Measurements from ENCODE around the gene RARS1.

RARS1 gene

DNA sequence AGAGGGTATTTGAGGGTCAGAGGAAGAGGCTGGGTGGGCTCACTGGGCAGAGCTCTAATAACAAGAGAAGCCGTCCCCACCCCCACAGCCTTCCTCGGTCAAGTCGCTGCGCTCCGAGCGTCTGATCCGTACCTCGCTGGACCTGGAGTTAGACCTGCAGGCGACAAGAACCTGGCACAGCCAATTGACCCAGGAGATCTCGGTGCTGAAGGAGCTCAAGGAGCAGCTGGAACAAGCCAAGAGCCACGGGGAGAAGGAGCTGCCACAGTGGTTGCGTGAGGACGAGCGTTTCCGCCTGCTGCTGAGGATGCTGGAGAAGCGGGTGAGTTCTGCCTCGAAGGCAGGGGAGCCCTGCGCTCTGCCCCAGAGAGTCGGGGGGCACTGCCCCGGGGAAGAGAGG lies 21.6 kb upstream of the RARS1 start:
- TF ChIP-seq, protein P1, sequence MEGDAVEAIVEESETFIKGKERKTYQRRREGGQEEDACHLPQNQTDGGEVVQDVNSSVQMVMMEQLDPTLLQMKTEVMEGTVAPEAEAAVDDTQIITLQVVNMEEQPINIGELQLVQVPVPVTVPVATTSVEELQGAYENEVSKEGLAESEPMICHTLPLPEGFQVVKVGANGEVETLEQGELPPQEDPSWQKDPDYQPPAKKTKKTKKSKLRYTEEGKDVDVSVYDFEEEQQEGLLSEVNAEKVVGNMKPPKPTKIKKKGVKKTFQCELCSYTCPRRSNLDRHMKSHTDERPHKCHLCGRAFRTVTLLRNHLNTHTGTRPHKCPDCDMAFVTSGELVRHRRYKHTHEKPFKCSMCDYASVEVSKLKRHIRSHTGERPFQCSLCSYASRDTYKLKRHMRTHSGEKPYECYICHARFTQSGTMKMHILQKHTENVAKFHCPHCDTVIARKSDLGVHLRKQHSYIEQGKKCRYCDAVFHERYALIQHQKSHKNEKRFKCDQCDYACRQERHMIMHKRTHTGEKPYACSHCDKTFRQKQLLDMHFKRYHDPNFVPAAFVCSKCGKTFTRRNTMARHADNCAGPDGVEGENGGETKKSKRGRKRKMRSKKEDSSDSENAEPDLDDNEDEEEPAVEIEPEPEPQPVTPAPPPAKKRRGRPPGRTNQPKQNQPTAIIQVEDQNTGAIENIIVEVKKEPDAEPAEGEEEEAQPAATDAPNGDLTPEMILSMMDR (IDR thresholded peaks at IDR 0.05; ENCODE audit: low read depth, low read length), result no peak

DNA sequence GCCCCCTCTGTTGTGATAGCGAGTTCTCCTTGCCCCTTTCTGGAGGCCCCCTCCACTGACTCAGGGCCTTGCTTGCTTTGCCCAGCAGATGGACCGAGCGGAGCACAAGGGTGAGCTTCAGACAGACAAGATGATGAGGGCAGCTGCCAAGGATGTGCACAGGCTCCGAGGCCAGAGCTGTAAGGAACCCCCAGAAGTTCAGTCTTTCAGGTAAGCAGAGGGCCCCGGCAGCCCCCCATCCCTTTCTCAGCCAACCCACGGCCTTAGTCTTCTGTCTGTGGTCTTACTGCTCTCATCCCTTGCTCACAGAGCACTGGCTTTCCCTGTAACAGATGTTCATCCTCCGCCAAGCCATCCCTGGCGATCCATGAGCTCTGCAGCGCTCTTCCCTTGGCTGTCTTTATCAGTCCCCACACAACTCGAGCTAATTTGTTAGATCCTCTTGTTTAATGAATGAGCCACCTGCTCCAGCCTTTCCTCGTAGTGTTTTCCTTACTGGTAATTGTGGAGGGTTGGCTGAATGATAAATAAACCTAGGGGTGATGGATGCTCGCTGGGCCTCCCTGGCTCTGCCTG lies 18.4 kb upstream of the RARS1 start:
- H3K4me3 ChIP-seq (ENCODE audit: low read depth, low read length), result no peak overlapping the region
- TF ChIP-seq, protein P1 (IDR thresholded peaks at IDR 0.05; ENCODE audit: low read depth, low read length), result no peak

More for the DNA sequence above, 21.6 kb upstream of the RARS1 start:
- no peak overlapping the region for H3K4me3 ChIP-seq (ENCODE audit: low read depth, low read length)

DNA sequence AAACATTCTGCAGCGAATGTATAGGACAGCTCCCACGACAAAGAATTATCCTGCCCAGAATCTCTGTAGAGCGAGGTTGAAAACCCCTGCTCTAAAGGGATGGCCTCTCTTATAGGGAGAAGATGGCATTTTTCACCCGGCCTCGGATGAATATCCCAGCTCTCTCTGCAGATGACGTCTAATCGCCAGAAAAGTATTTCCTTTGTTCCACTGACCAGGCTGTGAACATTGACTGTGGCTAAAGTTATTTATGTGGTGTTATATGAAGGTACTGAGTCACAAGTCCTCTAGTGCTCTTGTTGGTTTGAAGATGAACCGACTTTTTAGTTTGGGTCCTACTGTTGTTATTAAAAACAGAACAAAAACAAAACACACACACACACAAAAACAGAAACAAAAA lies 17.4 kb upstream of the RARS1 start:
- H3K4me3 ChIP-seq (ENCODE audit: low read depth, low read length), result no peak overlapping the region
- TF ChIP-seq, protein P1 (IDR thresholded peaks at IDR 0.05; ENCODE audit: low read depth, low read length), result no peak

- H3K4me3 ChIP-seq (ENCODE audit: low read depth, low read length), result no peak overlapping the region
- TF ChIP-seq, protein P1 (IDR thresholded peaks at IDR 0.05; ENCODE audit: low read depth, low read length), result no peak
These were observed 16.5 kb upstream of the RARS1 start for GRCh38 chr5:168469816-168470215.

DNA sequence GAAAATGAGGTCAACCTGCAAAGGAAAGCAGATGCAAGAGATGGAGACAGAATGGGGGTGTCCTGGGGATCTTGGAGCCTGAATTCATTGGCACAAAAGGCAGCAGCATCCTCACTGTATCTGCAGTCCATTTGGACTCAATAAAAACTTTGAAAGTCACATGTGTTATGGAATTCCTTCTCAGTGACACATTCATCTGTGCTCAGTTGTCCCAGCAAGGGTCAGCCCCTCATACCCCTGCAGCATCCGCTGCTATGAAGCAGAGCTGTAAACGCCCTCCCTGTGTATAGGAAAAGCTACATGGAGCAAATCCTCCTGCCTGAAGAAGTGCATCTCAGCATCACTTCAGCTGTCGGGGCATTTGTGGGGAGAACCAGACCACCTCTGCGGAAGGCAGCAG lies 14.5 kb upstream of the RARS1 start:
- no peak overlapping the region for H3K4me3 ChIP-seq (ENCODE audit: low read depth, low read length)
- TF ChIP-seq, protein P1 (IDR thresholded peaks at IDR 0.05; ENCODE audit: low read depth, low read length), result no peak

GRCh38 chr5:168472329-168472728 lies 13.9 kb upstream of the RARS1 start:
- no peak overlapping the region for H3K4me3 ChIP-seq (ENCODE audit: low read depth, low read length)
- TF ChIP-seq, protein P1 (IDR thresholded peaks at IDR 0.05; ENCODE audit: low read depth, low read length), result peak; percentile 42; the same call in 1 of the 2 replicates

DNA sequence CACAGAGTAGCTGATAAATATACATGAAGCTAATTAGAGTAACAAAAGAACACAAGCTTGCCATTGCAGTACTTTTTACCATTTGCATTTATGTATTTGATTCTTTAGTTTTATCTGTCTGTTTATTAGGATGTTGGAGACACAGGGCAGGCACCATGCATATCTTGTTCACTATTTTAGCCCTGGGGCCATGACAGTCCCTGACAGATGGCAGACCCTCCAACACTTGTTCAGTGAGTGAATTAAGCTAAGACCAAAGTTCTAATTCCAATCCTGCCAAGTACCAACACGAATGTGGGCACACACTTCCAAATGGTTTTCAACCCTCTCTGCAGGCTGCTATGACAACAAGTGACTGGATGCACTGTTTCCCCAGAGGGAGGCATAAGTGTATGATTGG lies 12.0 kb upstream of the RARS1 start:
- TF ChIP-seq, protein P1 (IDR thresholded peaks at IDR 0.05; ENCODE audit: low read depth, low read length), result no peak

More for the DNA sequence above, 12.0 kb upstream of the RARS1 start:
- no peak overlapping the region for H3K4me3 ChIP-seq (ENCODE audit: low read depth, low read length)
